Tibial nerve (tissue), 3 donors: Measurements from ENCODE around the gene RAB3C.

Experiments
- CTCF ChIP-seq, 5 experiments: fragments of 200-600 bp in 3 of 5; fragments of 450-650 bp in 2 of 5; sonication (generic) in 3 of 5; IDR thresholded peaks; one replicate each; pipeline ENCODE4 v1.5.1; 2016 to 2019; ENCODE audit warnings: antibody characterized with exemption in 5 of 5, mild to moderate bottlenecking in 3 of 5, moderate library complexity in 2 of 5
- POLR2A ChIP-seq, 2 donors: fragments of 450-650 bp; IDR thresholded peaks; one replicate each; pipeline ENCODE4 v1.6.1; 2017; ENCODE audit warnings: antibody characterized with exemption in 2 of 2, mild to moderate bottlenecking in 2 of 2, moderate library complexity in 2 of 2

GRCh38 chr5:58598440-58598839 is 15.6 kb downstream of the RAB3C start:
- TF ChIP-seq POLR2A (IDR thresholded peaks at IDR 0.05) (no peak), CTCF (IDR thresholded peaks at IDR 0.05) (no peak)
